Stimulated activated CD4-positive, alpha-beta T cell treated with anti-CD3 and anti-CD28 coated beads, Interleukin-4, amount 100 ng/mL, for 4 hours (primary cell): ENCODE data around the gene NTSR1.

Experiments
- DNase-seq, 2 experiments: peaks; one replicate each; pipeline ENCODE4 v3.0.0-alpha.2; 2020

NTSR1 gene

DNA sequence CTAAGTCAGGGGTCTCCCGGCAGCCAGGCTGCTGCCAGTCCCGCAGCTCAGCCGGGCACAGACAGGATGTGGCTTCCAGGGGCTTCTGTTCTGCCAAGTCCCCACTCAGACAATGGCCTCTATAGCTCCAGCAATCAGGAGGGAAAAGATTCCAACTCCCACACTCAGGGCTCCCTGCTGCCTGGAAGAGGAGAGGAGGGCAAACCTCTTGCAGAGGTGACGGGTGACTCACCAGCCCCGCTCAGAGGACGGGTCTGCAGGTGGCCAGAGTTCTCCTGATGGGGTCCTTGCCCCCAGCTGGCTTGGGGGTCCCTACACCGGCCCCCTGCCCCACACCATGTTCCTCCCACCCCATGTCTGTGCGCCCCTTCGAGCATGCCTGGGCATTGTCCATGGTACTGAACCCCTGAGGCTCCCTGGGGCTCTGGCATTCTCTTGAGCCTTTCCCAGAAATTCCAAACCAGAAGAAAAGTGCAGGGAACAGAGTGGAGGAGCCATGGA is 32.6 kb downstream of the NTSR1 start:
- no peak for DNase-seq

- DNase-seq = no peak
Observed at GRCh38 chr20:62741701-62742491, 33.3 kb downstream of the NTSR1 start.

- DNase-seq = no peak
Observed at GRCh38 chr20:62742550-62742949, 33.9 kb downstream of the NTSR1 start.

DNA sequence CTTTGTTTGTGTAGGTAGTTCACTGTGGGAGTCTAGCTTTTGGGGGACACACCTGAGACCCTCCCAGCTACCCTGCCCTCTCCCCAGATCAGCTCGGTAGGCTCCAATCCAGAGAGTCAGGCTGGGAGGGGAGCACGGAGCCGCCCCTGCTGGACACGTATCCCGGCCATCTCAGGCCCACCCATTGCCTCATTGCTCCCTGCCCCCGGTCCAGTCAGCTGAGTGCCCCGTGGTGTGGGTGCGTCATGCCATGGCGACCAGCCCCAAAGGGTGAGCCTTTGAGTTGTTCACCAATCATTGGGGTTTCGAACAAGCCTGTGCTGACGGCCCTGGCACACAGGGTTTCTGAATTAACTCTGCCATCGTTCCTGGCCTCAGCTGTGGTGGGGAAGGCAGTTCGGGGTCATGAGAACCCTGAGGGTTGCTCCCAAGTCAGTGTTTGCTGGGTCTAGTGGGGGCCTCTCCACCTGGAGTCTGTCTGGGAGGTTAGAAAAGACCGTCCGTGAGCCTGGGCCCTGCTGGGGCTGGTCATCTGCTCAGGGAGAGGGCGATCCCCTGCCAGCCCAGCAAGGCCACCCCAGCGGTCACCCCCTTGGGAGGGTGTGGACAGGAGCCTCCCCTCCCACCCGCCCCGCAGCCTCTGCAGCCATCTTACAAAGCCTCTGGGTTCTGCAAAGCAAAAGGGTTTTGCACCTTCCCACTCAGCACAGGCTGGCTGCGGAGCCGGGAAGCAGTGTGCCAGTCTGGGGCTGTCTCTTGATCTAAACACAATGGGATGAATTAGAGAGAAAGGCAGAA is 34.5 kb downstream of the NTSR1 start:
- DNase-seq = no peak

- no peak for DNase-seq
Observed at GRCh38 chr20:62743777-62744317, 35.2 kb downstream of the NTSR1 start.

GRCh38 chr20:62744741-62745191 is 36.1 kb downstream of the NTSR1 start:
- DNase-seq = no peak

DNA sequence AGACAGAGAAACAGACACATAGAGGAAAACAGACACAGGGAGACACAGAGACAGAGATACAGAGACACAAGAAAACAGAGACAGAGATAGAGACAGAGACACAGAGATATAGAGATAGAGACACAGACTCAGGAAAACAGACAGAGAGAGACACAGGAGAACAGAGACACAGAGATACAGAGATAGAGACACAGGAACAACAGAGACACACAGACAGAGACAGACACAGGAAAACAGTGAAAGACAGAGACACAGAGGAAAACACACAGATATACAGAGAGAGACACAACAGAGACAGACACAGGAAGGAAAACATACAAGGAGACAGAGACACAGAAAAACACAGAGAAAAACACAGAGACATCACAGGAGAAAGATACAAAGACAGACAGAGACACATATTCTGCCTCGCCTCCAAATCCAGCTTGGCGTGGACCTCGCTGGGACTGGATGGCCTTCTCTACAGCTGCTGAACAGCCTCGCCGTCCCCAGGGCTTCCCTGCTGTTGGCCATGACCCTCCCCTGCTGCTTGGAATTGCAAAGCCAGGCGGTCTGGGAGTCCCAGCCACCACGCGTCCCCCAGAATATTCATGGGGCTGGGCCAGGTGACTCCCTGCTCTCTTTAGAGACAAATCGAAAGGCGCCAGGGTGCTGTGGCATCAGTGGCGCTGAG is 36.8 kb downstream of the NTSR1 start:
- DNase-seq = no peak

GRCh38 chr20:62745952-62746288 is 37.3 kb downstream of the NTSR1 start:
- DNase-seq = no peak

- no peak for DNase-seq
Observed at GRCh38 chr20:62748311-62748710, 39.7 kb downstream of the NTSR1 start.

DNA sequence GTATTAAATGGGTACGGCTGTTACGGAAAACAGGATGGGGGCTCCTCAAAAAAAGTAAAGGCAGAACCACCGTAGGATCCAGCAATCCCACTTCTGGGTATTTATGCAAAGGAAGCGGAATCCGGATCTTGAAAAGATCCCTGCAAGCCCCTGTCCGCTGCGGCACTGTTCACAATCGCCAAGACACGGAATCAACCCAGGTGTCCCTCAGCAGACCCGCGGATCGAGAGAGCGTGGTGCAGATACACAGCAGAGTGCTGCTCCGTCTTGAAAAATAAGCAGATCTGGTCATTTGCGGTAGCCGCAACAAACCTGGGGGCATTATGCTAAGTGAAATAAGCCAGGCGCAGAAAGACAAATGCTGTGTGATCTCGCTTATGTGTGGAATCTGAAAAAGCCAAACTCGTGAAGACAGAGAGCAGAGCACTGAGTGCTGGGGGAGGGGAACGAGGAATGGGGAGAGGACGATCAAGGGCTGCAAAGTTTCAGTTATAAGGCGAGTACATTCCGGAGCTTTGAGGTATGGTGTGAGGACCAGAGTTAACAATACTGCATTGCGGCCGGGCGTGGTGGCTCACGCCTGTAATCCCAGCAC is 41.3 kb downstream of the NTSR1 start:
- no peak for DNase-seq

DNA sequence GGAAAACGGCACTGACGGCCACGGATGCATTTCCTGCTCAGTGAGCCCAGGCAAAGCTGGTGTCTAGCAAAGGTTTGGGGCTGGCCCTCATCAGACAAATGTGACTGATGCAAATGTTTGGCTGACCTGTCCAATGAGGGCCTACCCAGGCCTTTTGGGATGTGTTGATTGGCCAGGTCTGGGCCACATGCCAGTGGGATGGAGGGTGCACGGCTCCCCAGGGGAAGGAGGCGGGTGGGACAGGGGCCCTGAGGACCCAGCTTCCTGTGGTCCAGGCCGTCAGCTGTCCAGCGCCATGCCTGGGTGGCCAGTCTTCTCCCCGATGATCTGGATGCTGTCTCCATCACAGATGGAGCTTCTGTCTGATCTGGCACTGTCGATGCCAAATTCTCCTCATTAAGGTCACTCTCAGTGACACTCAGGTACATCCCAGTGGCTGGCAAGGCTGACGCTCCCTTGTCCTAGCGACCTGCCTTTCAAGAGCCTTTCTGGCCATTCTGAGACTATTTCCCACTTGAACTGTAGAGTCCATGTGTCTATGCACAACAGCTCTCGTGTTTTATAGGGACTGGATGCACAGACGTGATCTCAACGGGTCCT is 43.0 kb downstream of the NTSR1 start:
- no peak for DNase-seq

DNA sequence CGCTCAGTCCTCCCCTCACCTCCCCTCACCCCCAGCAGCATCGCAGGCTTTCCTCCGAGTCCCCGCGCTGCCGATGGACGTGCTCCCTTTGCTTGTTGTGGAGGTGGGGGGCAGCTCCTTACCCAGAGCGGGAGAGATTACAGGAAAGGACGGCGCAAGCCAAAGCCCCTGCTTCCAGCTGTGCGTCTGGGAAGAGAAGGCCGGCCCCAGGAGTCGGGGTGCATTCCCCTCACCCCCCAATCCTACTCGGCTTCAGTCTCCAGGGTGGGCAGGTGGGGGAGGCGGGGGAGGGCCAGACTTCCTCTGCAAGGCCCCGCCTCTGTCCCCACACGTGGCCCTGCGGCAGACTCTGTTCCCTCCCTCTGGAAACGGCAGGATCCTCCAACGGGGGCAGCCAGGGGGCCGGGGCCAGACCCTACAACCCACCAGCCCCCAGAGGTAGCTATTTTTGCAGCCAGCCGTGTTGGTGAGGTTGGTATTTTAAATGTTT is 43.6 kb downstream of the NTSR1 start:
- DNase-seq = no peak

DNA sequence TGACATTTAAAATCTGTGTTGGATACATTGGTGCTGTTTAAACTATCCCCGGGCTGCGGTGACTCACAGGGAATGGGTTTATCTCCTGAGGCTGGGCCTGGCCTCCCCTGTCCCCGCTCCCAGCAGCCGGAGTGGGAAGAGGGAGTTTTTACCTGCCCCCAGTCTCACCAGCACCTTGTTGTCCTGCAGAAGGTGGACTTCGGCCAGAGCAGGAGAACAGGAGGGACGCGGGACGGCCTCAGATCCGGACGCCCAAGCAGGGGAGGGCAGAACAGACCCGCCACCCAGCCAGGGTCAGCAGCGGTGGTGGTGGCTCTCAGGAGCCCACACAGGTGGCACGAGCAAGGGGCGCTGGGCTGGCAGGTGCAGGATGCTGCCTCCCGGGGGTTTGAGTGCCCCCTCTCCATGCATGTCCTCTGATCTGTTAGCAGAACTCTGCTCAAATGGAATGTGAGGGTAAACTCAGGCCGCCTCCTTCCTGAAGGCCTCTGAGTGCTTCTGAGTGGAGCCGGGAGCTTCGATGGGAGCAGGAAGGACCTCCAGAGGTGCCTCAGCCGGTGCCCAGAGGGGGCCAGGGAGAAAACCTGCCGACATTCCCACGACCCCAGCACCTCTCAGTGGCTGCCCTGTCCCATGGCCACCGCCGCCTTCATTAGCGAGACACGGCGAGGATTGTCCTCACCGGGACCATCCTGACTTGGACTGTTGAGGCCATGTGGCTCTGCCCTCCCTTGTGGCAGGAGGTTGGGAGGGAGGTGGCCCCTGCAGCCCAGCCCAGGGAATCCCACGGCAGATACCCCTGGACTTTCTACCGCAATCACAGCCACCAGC is 44.2 kb downstream of the NTSR1 start:
- no peak for DNase-seq

DNA sequence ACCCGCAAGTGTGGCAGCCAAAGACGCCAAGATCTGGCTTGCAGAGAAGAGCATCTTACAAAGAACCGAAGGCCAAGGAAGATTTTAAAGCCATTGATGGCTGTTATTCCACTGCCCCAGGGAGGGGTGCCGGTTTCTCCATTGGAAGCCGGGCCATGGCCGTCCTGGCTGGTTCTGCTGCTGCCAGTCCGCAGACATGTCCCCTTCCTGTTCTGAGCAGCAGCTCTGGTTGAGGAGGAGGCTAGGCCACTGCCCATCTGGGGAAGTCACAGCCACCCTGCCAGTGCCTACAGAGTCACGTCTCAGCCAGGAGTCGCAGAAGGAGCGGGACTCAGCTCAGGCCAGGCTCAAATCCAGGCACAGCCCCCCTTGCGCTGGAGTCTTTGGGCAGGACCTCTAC is 45.0 kb downstream of the NTSR1 start:
- no peak for DNase-seq

DNA sequence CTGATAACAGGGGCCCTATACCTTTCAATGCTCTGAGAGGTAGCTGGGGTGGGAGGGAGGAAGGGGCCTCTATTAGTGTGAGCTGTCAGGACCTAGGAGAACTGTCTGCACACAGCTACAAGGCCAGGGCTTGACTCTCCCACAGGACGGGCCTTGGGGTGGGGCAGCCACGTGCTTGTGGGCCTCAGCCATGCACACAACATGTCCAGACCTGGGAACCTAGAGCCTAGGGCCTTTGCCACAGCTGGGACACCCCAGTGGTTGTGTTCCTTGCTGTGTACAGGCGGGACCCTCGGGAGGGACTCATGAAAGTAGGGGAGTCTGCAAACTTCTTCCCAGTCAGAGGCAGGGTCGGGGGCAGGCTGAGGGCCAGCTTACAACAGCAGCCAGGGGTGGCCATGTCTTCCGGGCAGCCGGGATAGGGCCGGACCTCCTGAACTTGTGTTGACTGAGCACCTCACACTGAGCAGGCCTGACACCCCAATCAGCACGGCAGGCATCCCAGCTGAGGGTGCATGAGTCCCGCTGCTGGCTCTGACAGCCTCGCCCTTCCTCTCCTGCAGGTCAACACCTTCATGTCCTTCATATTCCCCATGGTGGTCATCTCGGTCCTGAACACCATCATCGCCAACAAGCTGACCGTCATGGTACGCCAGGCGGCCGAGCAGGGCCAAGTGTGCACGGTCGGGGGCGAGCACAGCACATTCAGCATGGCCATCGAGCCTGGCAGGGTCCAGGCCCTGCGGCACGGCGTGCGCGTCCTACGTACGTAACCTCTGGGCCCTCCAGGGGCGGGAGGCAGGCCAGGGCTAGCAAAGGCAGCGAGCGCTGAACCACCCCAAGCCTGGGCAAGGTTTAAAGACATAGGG is 45.7 kb downstream of the NTSR1 start:
- no peak for DNase-seq

- no peak for DNase-seq
Observed at GRCh38 chr20:62754991-62755356, 46.3 kb downstream of the NTSR1 start.

GRCh38 chr20:62755817-62756724 is 47.4 kb downstream of the NTSR1 start:
- DNase-seq = no peak

- DNase-seq = no peak
Observed at GRCh38 chr20:62758226-62758912, 49.7 kb downstream of the NTSR1 start.
